ENCODE measurements around the gene ILDR2.

GRCh38 chr1:166999500-167000055 is 24.2 kb upstream of the ILDR2 start:
- TF ChIP-seq CTCF (IDR thresholded peaks at IDR 0.05; ENCODE audit: low read length) (no peak), EZH2phosphoT487 (IDR thresholded peaks at IDR 0.05; ENCODE audit: low read length) (no peak), EZH2 (optimal IDR thresholded peaks at IDR 0.05; ENCODE audit: low read depth, low read length) (no peak)
